Measurements from ENCODE around the gene DENND4A. TPM values are rescaled to one million over a fixed set of nuclear protein-coding genes. Genes with fewer than 3 reads are reported as not detected.

The DENND4A gene
- total and polyA plus RNA-seq, 11 donors: 2.7 to 26.6 (median 15.1) TPM

- no peaks in the 10 kb centered on the region for H3K36me3 ChIP-seq
- peaks cover 0 to 12% (median 7%) of the 10 kb centered on the region in 12 donors for H3K4me1 ChIP-seq
- H3K9me3 ChIP-seq: no peaks in the 10 kb centered on the region
- H3K4me3 ChIP-seq: no peak overlapping the region
- intact Hi-C loops (cut with DNase I): loop anchor here in 2 of 10 donors (10.0 kb wide), 1 partner anchor 213 kb away; no protein-coding TSS in a partner anchor
- peak in 1 of 4 donors; percentile 40 for ATAC-seq
- no peak overlapping the region for H3K27ac ChIP-seq
- TF ChIP-seq POLR2A (IDR thresholded peaks at IDR 0.05): no peak
- TF ChIP-seq, protein P1, sequence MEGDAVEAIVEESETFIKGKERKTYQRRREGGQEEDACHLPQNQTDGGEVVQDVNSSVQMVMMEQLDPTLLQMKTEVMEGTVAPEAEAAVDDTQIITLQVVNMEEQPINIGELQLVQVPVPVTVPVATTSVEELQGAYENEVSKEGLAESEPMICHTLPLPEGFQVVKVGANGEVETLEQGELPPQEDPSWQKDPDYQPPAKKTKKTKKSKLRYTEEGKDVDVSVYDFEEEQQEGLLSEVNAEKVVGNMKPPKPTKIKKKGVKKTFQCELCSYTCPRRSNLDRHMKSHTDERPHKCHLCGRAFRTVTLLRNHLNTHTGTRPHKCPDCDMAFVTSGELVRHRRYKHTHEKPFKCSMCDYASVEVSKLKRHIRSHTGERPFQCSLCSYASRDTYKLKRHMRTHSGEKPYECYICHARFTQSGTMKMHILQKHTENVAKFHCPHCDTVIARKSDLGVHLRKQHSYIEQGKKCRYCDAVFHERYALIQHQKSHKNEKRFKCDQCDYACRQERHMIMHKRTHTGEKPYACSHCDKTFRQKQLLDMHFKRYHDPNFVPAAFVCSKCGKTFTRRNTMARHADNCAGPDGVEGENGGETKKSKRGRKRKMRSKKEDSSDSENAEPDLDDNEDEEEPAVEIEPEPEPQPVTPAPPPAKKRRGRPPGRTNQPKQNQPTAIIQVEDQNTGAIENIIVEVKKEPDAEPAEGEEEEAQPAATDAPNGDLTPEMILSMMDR (IDR thresholded peaks at IDR 0.05): no peak
- 33 to 55% (median 40%) methylated on average over 6 of the region's 6 CpGs for WGBS, 4 donors
- no peaks in the 10 kb centered on the region for H3K27me3 ChIP-seq
- no peak for DNase-seq
These were observed 150.2 kb downstream of the DENND4A start for GRCh38 chr15:65641768-65642475.

DNA sequence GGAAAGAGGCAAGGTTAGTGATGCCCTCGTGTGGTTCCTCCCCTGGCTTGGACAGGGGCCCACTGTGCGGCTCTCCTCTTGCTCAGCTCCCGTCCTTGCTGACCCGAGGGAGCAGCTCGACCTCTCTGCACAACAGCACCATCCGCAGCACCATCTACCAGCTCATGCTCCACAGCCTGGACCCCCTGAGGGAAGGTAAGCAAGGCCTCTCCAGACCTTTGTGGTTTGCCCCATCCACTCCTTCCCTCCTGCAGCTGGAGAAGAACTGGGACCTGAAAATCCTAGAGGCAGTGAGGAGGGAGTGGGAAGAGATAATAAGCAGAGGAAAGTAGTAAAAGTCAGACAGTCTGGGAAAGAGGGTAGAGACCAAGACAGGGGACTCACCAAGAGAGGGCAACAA is 152.6 kb downstream of the DENND4A start:
- no peaks in the 10 kb centered on the region for H3K36me3 ChIP-seq
- intact Hi-C loops (cut with DNase I): loop anchor here in 7 of 10 donors (2.0 to 10.0 kb wide), 7 partner anchors 185 to 645 kb away; no protein-coding TSS in a partner anchor
- no peak overlapping the region for H3K4me3 ChIP-seq
- H3K4me1 ChIP-seq: peaks cover 0 to 12% (median 7%) of the 10 kb centered on the region in 12 donors
- no peak for DNase-seq
- H3K27me3 ChIP-seq: no peaks in the 10 kb centered on the region
- no peaks in the 10 kb centered on the region for H3K9me3 ChIP-seq
- WGBS, 4 donors: 62 to 90% (median 72%) methylated on average over 5 to 6 of the region's 6 CpGs
- ATAC-seq: no peak
- no peak for TF ChIP-seq POLR2A (IDR thresholded peaks at IDR 0.05)
- TF ChIP-seq, protein P1 (IDR thresholded peaks at IDR 0.05): no peak
- H3K27ac ChIP-seq: no peak overlapping the region

- DNase-seq (peak in 1 of 5 donors; percentile 20), ATAC-seq (peak; percentile 57 to 80 (median 76))
- Histone ChIP-seq H3K27ac (no peak overlapping the region), H3K9me3 (no peaks in the 10 kb centered on the region), H3K4me3 (peak overlapping the region in 1 of 12 donors; percentile 10), H3K36me3 (no peaks in the 10 kb centered on the region), H3K27me3 (no peaks in the 10 kb centered on the region), H3K4me1 (peaks cover 0 to 14% (median 7%) of the 10 kb centered on the region in 12 donors)
- intact Hi-C loops (cut with DNase I): loop anchor here in 7 of 10 donors (2.0 to 10.0 kb wide), 7 partner anchors 186 to 646 kb away; no protein-coding TSS in a partner anchor
- WGBS, 4 donors: 2 to 5% (median 4%) methylated on average over 3 of the region's 3 CpGs
- TF ChIP-seq POLR2A (IDR thresholded peaks at IDR 0.05): no peak
- TF ChIP-seq, protein P1 (IDR thresholded peaks at IDR 0.05): peak; percentile 64 to 87 (median 74)
These were observed 153.4 kb downstream of the DENND4A start for GRCh38 chr15:65638681-65639089.

DNA sequence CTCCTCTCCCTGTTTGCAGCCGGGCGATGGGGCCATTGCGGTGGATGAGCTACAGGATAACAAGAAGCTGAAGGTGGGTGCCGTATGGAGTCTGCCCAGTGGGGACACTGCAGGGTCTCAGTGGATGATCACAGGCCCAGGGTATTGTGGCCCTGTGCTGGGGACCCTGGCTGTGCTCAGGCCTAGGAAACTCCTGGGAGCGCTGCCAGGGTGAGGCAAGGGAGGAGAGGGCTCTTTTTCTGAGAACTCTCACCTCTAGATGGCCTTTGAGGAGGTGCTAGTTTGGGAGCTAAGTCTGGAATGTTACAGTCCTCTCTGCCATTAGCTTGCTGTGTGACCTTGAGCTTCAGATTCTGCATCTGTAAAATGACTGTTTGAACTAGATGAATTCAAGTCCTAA is 154.0 kb downstream of the DENND4A start:
- intact Hi-C loops (cut with DNase I): loop anchor here in 7 of 10 donors (2.0 to 10.0 kb wide), 7 partner anchors 187 to 647 kb away; no protein-coding TSS in a partner anchor
- Histone ChIP-seq H3K27ac (no peak overlapping the region), H3K36me3 (no peaks in the 10 kb centered on the region), H3K4me3 (no peak overlapping the region), H3K4me1 (peaks cover 0 to 14% (median 6%) of the 10 kb centered on the region in 12 donors), H3K9me3 (no peaks in the 10 kb centered on the region), H3K27me3 (no peaks in the 10 kb centered on the region)
- TF ChIP-seq, protein P1 (IDR thresholded peaks at IDR 0.05): no peak
- no peak for TF ChIP-seq POLR2A (IDR thresholded peaks at IDR 0.05)
- ATAC-seq (no peak), DNase-seq (no peak)
- 80 to 88% (median 83%) methylated on average over 5 of the region's 5 CpGs for WGBS, 4 donors
